Muscle layer of duodenum (tissue), 2 donors: ENCODE data around the gene SIK3.
"Not testable (repeated sequence)": the region's sequence is repeated elsewhere in the genome, so short reads cannot be mapped to it uniquely, and the experiment has no call there.

ENCODE experiments used
- H3K27ac ChIP-seq: one replicate; pipeline ENCODE4 v1.7.0; 2013; ENCODE audit warnings: mild to moderate bottlenecking, low read length
- H3K27me3 ChIP-seq: one replicate; pipeline ENCODE4 v1.7.0; 2013; ENCODE audit warnings: low read depth, mild to moderate bottlenecking, control low read depth, low read length
- H3K36me3 ChIP-seq, 2 donors: one replicate each; pipeline ENCODE4 v1.7.0; 2013; ENCODE audit warnings: low read length in 2 of 2, control low read depth in 1 of 2, mild to moderate bottlenecking in 1 of 2; ENCODE audit not compliant: insufficient read depth in 2 of 2, control insufficient read depth in 1 of 2
- H3K4me1 ChIP-seq, 2 donors: one replicate each; pipeline ENCODE4 v1.7.0; 2013; ENCODE audit warnings: low read length in 2 of 2, mild to moderate bottlenecking in 2 of 2, control low read depth in 1 of 2, moderate library complexity in 1 of 2; ENCODE audit not compliant: insufficient read depth in 2 of 2, control insufficient read depth in 1 of 2
- H3K4me3 ChIP-seq, 2 donors: one replicate each; pipeline ENCODE4 v1.7.0; 2013; ENCODE audit warnings: low read length in 2 of 2, low read depth in 1 of 2, mild to moderate bottlenecking in 1 of 2
- H3K9me3 ChIP-seq, 2 donors: one replicate each; pipeline ENCODE4 v1.7.0; 2013; ENCODE audit warnings: low read length in 2 of 2, control low read depth in 1 of 2, mild to moderate bottlenecking in 1 of 2; ENCODE audit not compliant: control insufficient read depth in 1 of 2
- donor health status: healthy.

The SIK3 gene

GRCh38 chr11:116807601-116808261, 290.5 kb downstream of the SIK3 start:
- no peak overlapping the region for H3K27ac ChIP-seq
- no peaks in the 10 kb centered on the region for H3K27me3 ChIP-seq
- H3K4me3 ChIP-seq = no peak overlapping the region
- no peaks in the 10 kb centered on the region for H3K4me1 ChIP-seq
- H3K36me3 ChIP-seq = no peaks in the 10 kb centered on the region
- H3K9me3 ChIP-seq = no peaks in the 10 kb centered on the region

- no peaks in the 10 kb centered on the region for H3K9me3 ChIP-seq
- H3K4me1 ChIP-seq = no peaks in the 10 kb centered on the region
- H3K4me3 ChIP-seq = no peak overlapping the region
- no peaks in the 10 kb centered on the region for H3K27me3 ChIP-seq
- H3K36me3 ChIP-seq = no peaks in the 10 kb centered on the region
- no peak overlapping the region for H3K27ac ChIP-seq
These were observed 294.2 kb downstream of the SIK3 start for GRCh38 chr11:116804001-116804400.

GRCh38 chr11:116801662-116802061, 296.6 kb downstream of the SIK3 start:
- not testable (repeated sequence) for H3K4me3 ChIP-seq, H3K4me1 ChIP-seq, H3K27ac ChIP-seq, H3K9me3 ChIP-seq, H3K27me3 ChIP-seq, H3K36me3 ChIP-seq

- no peaks in the 10 kb centered on the region for H3K4me1 ChIP-seq
- H3K9me3 ChIP-seq = no peaks in the 10 kb centered on the region
- no peak overlapping the region for H3K4me3 ChIP-seq
- no peak overlapping the region for H3K27ac ChIP-seq
- H3K36me3 ChIP-seq = no peaks in the 10 kb centered on the region
- no peaks in the 10 kb centered on the region for H3K27me3 ChIP-seq
These were observed 297.6 kb downstream of the SIK3 start for GRCh38 chr11:116800610-116801009.

- no peak overlapping the region for H3K4me3 ChIP-seq
- H3K27me3 ChIP-seq = no peaks in the 10 kb centered on the region
- H3K27ac ChIP-seq = no peak overlapping the region
- H3K9me3 ChIP-seq = no peaks in the 10 kb centered on the region
- H3K4me1 ChIP-seq = no peaks in the 10 kb centered on the region
- no peaks in the 10 kb centered on the region for H3K36me3 ChIP-seq
These were observed 299.9 kb downstream of the SIK3 start for GRCh38 chr11:116798368-116798767.

- no peaks in the 10 kb centered on the region for H3K9me3 ChIP-seq
- H3K36me3 ChIP-seq = no peaks in the 10 kb centered on the region
- H3K27ac ChIP-seq = no peak overlapping the region
- H3K27me3 ChIP-seq = no peaks in the 10 kb centered on the region
- H3K4me1 ChIP-seq = no peaks in the 10 kb centered on the region
- H3K4me3 ChIP-seq = no peak overlapping the region
These were observed 300.4 kb downstream of the SIK3 start for GRCh38 chr11:116797816-116798215.

GRCh38 chr11:116796548-116796947, 301.7 kb downstream of the SIK3 start:
- Histone ChIP-seq H3K36me3 (no peaks in the 10 kb centered on the region), H3K27me3 (no peaks in the 10 kb centered on the region), H3K9me3 (no peaks in the 10 kb centered on the region), H3K27ac (no peak overlapping the region), H3K4me1 (peaks cover 0 to 2% of the 10 kb centered on the region in 2 donors), H3K4me3 (no peak overlapping the region)

GRCh38 chr11:116794851-116795250, 303.4 kb downstream of the SIK3 start:
- Histone ChIP-seq H3K27me3 (no peaks in the 10 kb centered on the region), H3K4me1 (peaks cover 0 to 9% of the 10 kb centered on the region in 2 donors), H3K4me3 (no peak overlapping the region), H3K9me3 (no peaks in the 10 kb centered on the region), H3K36me3 (no peaks in the 10 kb centered on the region), H3K27ac (no peak overlapping the region)

- Histone ChIP-seq H3K36me3 (no peaks in the 10 kb centered on the region), H3K27ac (no peak overlapping the region), H3K9me3 (no peaks in the 10 kb centered on the region), H3K27me3 (no peaks in the 10 kb centered on the region), H3K4me1 (peaks cover 0 to 9% of the 10 kb centered on the region in 2 donors), H3K4me3 (no peak overlapping the region)
These were observed 304.5 kb downstream of the SIK3 start for GRCh38 chr11:116793772-116794097.
